IPS-18a (cell line): ENCODE data around the gene CALHM1.
"Not testable (repeated sequence)": the region's sequence is repeated elsewhere in the genome, so short reads cannot be mapped to it uniquely, and the experiment has no call there.

Experiments used
- H3K27ac ChIP-seq: one replicate; pipeline ENCODE4 v1.5.1; 2013; ENCODE audit warnings: low read length
- H3K27me3 ChIP-seq: one replicate; pipeline ENCODE4 v1.6.1; 2013; ENCODE audit warnings: mild to moderate bottlenecking, low read length; ENCODE audit not compliant: control insufficient read depth, insufficient read depth
- H3K36me3 ChIP-seq: one replicate; pipeline ENCODE4 v1.6.1; 2013; ENCODE audit warnings: low read depth, low read length; ENCODE audit not compliant: control insufficient read depth
- H3K4me1 ChIP-seq: one replicate; pipeline ENCODE4 v1.6.1; 2013; ENCODE audit warnings: low read depth, low read length; ENCODE audit not compliant: control insufficient read depth
- H3K4me3 ChIP-seq: one replicate; pipeline ENCODE4 v1.5.1; 2013; ENCODE audit warnings: low read length
- H3K9ac ChIP-seq: one replicate; pipeline ENCODE4 v1.6.1; 2013; ENCODE audit warnings: mild to moderate bottlenecking, low read length, moderate library complexity
- H3K9me3 ChIP-seq: one replicate; pipeline ENCODE4 v1.6.1; 2013; ENCODE audit warnings: low read depth, low read length; ENCODE audit not compliant: control insufficient read depth

The CALHM1 gene

GRCh38 chr10:103441206-103441605, 17.5 kb downstream of the CALHM1 start:
- Histone ChIP-seq H3K9ac (no peak overlapping the region), H3K27ac (no peak overlapping the region), H3K9me3 (no peaks in the 10 kb centered on the region), H3K27me3 (no peaks in the 10 kb centered on the region), H3K4me3 (no peak overlapping the region), H3K4me1 (no peaks in the 10 kb centered on the region), H3K36me3 (peaks cover 88% of the 10 kb centered on the region)

GRCh38 chr10:103440416-103440815, 18.3 kb downstream of the CALHM1 start:
- H3K36me3 ChIP-seq: peaks cover 91% of the 10 kb centered on the region
- H3K4me3 ChIP-seq: no peak overlapping the region
- H3K27me3 ChIP-seq: no peaks in the 10 kb centered on the region

GRCh38 chr10:103439776-103440175, 18.9 kb downstream of the CALHM1 start:
- Histone ChIP-seq H3K9ac (no peak overlapping the region), H3K36me3 (peaks cover 90% of the 10 kb centered on the region)

More at GRCh38 chr10:103440416-103440815, 18.3 kb downstream of the CALHM1 start:
- H3K9me3 ChIP-seq: no peaks in the 10 kb centered on the region
- H3K4me1 ChIP-seq: no peaks in the 10 kb centered on the region
- no peak overlapping the region for H3K27ac ChIP-seq
- no peak overlapping the region for H3K9ac ChIP-seq

GRCh38 chr10:103433858-103434257, 24.8 kb downstream of the CALHM1 start:
- Histone ChIP-seq H3K36me3 (peaks cover 87% of the 10 kb centered on the region), H3K27ac (no peak overlapping the region), H3K9ac (no peak overlapping the region), H3K9me3 (no peaks in the 10 kb centered on the region), H3K27me3 (no peaks in the 10 kb centered on the region), H3K4me1 (no peaks in the 10 kb centered on the region), H3K4me3 (no peak overlapping the region)

More at GRCh38 chr10:103439776-103440175, 18.9 kb downstream of the CALHM1 start:
- H3K4me3 ChIP-seq: no peak overlapping the region
- H3K9me3 ChIP-seq: no peaks in the 10 kb centered on the region
- no peaks in the 10 kb centered on the region for H3K4me1 ChIP-seq
- H3K27me3 ChIP-seq: no peaks in the 10 kb centered on the region
- no peak overlapping the region for H3K27ac ChIP-seq

- Histone ChIP-seq H3K27ac (no peak overlapping the region), H3K27me3 (no peaks in the 10 kb centered on the region), H3K4me3 (no peak overlapping the region), H3K9me3 (no peaks in the 10 kb centered on the region), H3K4me1 (no peaks in the 10 kb centered on the region), H3K36me3 (peaks cover 90% of the 10 kb centered on the region), H3K9ac (no peak overlapping the region)
These were observed 26.8 kb downstream of the CALHM1 start for GRCh38 chr10:103431902-103432301.

- Histone ChIP-seq H3K27ac (no peak overlapping the region), H3K9me3 (no peaks in the 10 kb centered on the region), H3K36me3 (peaks cover 86% of the 10 kb centered on the region), H3K4me3 (no peak overlapping the region), H3K4me1 (no peaks in the 10 kb centered on the region), H3K9ac (no peak overlapping the region), H3K27me3 (no peaks in the 10 kb centered on the region)
These were observed 29.1 kb downstream of the CALHM1 start for GRCh38 chr10:103429647-103430046.

GRCh38 chr10:103428989-103429643, 29.6 kb downstream of the CALHM1 start:
- H3K9me3 ChIP-seq: no peaks in the 10 kb centered on the region
- no peaks in the 10 kb centered on the region for H3K27me3 ChIP-seq
- no peak overlapping the region for H3K27ac ChIP-seq
- peaks cover 86% of the 10 kb centered on the region for H3K36me3 ChIP-seq
- H3K4me1 ChIP-seq: no peaks in the 10 kb centered on the region
- no peak overlapping the region for H3K4me3 ChIP-seq
- no peak overlapping the region for H3K9ac ChIP-seq

- no peak overlapping the region for H3K4me3 ChIP-seq
- peaks cover 87% of the 10 kb centered on the region for H3K36me3 ChIP-seq
- no peak overlapping the region for H3K27ac ChIP-seq
- H3K9me3 ChIP-seq: no peaks in the 10 kb centered on the region
- H3K4me1 ChIP-seq: no peaks in the 10 kb centered on the region
- no peak overlapping the region for H3K9ac ChIP-seq
- no peaks in the 10 kb centered on the region for H3K27me3 ChIP-seq
These were observed 30.8 kb downstream of the CALHM1 start for GRCh38 chr10:103427866-103428265.

GRCh38 chr10:103423748-103424147, 35.0 kb downstream of the CALHM1 start:
- Histone ChIP-seq H3K9ac (no peak overlapping the region), H3K36me3 (peaks cover 86% of the 10 kb centered on the region), H3K27ac (no peak overlapping the region), H3K4me1 (no peaks in the 10 kb centered on the region), H3K4me3 (no peak overlapping the region), H3K27me3 (no peaks in the 10 kb centered on the region), H3K9me3 (no peaks in the 10 kb centered on the region)

GRCh38 chr10:103419101-103419500, 39.6 kb downstream of the CALHM1 start:
- H3K27ac ChIP-seq: no peak overlapping the region
- H3K36me3 ChIP-seq: peaks cover 91% of the 10 kb centered on the region
- no peaks in the 10 kb centered on the region for H3K4me1 ChIP-seq
- H3K27me3 ChIP-seq: no peaks in the 10 kb centered on the region
- H3K4me3 ChIP-seq: no peak overlapping the region
- no peak overlapping the region for H3K9ac ChIP-seq
- no peaks in the 10 kb centered on the region for H3K9me3 ChIP-seq

- H3K27ac ChIP-seq: no peak overlapping the region
- no peaks in the 10 kb centered on the region for H3K4me1 ChIP-seq
- no peak overlapping the region for H3K4me3 ChIP-seq
- no peaks in the 10 kb centered on the region for H3K27me3 ChIP-seq
- peaks cover 91% of the 10 kb centered on the region for H3K36me3 ChIP-seq
- no peaks in the 10 kb centered on the region for H3K9me3 ChIP-seq
- no peak overlapping the region for H3K9ac ChIP-seq
These were observed 41.1 kb downstream of the CALHM1 start for GRCh38 chr10:103417601-103418000.

- H3K27ac ChIP-seq, H3K9me3 ChIP-seq, H3K27me3 ChIP-seq, H3K4me1 ChIP-seq, H3K4me3 ChIP-seq, H3K9ac ChIP-seq: not testable (repeated sequence)
- H3K36me3 ChIP-seq: peaks cover 91% of the 10 kb centered on the region
These were observed 41.6 kb downstream of the CALHM1 start for GRCh38 chr10:103417148-103417469.
